Measurements from ENCODE around the gene SLC5A12.

Gene SLC5A12, protein sequence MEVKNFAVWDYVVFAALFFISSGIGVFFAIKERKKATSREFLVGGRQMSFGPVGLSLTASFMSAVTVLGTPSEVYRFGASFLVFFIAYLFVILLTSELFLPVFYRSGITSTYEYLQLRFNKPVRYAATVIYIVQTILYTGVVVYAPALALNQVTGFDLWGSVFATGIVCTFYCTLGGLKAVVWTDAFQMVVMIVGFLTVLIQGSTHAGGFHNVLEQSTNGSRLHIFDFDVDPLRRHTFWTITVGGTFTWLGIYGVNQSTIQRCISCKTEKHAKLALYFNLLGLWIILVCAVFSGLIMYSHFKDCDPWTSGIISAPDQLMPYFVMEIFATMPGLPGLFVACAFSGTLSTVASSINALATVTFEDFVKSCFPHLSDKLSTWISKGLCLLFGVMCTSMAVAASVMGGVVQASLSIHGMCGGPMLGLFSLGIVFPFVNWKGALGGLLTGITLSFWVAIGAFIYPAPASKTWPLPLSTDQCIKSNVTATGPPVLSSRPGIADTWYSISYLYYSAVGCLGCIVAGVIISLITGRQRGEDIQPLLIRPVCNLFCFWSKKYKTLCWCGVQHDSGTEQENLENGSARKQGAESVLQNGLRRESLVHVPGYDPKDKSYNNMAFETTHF

DNA sequence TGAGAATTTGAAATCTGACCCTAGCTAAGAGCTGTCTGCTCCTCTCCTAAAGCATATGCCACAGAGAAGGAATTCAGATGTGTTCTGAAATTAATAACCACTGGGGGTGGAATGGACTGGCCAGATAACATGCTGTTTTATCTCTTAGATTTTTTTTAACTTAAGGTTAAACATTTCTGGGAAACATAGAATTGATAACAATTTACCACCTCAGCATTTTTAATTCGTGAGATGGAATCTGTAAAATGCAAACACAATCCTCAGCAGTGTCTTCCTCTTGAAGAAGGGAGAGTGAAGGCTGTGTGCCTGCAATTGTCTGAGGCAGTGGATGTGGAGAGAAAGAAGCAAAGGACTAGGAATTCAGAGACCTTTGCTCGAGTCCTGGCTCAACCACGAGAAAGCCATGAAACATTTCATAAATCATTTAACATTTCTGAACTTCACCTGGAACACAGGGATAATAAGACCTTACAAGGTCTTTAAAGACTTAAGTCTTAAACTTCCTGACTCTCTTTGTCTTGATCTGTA is at the start of gene SLC5A12:
Gene SLC5A12 (minus strand): TSS at position 113 of the 528 bp plus-strand sequence. CDS start 346 bp downstream, outside the sequence.
- no peak within 1 kb of the TSS for H3K9ac ChIP-seq (ENCODE audit: low read length)
- no peak for TF ChIP-seq EZH2phosphoT487 (conservative IDR thresholded peaks at IDR 0.05; ENCODE audit: low read length)
- TF ChIP-seq, protein P1, sequence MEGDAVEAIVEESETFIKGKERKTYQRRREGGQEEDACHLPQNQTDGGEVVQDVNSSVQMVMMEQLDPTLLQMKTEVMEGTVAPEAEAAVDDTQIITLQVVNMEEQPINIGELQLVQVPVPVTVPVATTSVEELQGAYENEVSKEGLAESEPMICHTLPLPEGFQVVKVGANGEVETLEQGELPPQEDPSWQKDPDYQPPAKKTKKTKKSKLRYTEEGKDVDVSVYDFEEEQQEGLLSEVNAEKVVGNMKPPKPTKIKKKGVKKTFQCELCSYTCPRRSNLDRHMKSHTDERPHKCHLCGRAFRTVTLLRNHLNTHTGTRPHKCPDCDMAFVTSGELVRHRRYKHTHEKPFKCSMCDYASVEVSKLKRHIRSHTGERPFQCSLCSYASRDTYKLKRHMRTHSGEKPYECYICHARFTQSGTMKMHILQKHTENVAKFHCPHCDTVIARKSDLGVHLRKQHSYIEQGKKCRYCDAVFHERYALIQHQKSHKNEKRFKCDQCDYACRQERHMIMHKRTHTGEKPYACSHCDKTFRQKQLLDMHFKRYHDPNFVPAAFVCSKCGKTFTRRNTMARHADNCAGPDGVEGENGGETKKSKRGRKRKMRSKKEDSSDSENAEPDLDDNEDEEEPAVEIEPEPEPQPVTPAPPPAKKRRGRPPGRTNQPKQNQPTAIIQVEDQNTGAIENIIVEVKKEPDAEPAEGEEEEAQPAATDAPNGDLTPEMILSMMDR (IDR thresholded peaks at IDR 0.05; ENCODE audit: insufficient read depth, low read length, poor library complexity, severe bottlenecking): no peak
- no peaks in the 10 kb centered on the region for H3F3A ChIP-seq (ENCODE audit: insufficient read depth)
- no peaks in the 10 kb centered on the region for H3K9me3 ChIP-seq (ENCODE audit: insufficient read depth, low read length)
- H3K27me3 ChIP-seq (ENCODE audit: low read length): no peaks in the 10 kb centered on the region
- no peaks in the 10 kb centered on the region for H4K20me1 ChIP-seq (ENCODE audit: low read depth, low read length)
- no peak within 1 kb of the TSS for H3K4me3 ChIP-seq (ENCODE audit: insufficient read depth, low read length, poor library complexity, severe bottlenecking)
- no peak within 1 kb of the TSS for H2AFZ ChIP-seq (ENCODE audit: low read depth, low read length, severe bottlenecking)
- no peaks in the 10 kb centered on the region for H3K79me2 ChIP-seq (ENCODE audit: insufficient read depth, low read length)
- no peak within 1 kb of the TSS for H3K4me2 ChIP-seq (ENCODE audit: low read depth, low read length, poor library complexity, severe bottlenecking)
- no peak within 1 kb of the TSS for H3K27ac ChIP-seq (ENCODE audit: low read depth, low read length)
- H3K9me2 ChIP-seq (replicated peaks; ENCODE audit: insufficient read depth, low read length): no peaks in the 10 kb centered on the region
- no peaks in the 10 kb centered on the region for H3K36me3 ChIP-seq (ENCODE audit: low read length)

DNA sequence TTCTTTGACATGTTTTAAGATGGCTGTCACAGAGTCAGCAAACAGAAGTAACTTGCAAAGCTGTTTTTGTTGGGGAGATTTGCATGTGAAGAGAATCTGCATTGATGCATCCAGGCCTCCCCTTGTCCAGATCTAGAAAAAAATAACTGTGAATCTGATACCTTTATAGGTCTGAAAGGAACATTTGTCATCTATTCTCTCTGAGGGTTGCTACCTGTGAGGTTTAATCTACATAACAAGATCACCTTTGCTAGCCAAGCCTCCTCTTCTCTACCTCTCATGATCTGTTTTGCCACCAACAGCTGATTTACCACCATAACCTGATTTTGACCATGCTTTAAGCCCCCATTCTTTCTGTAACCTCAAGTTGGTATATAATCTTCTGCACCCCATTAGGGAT is 47.2 kb upstream of the SLC5A12 start:
- Histone ChIP-seq H3K27ac (ENCODE audit: low read depth, low read length) (no peak overlapping the region), H3K9ac (ENCODE audit: low read length) (no peak overlapping the region), H3K9me3 (ENCODE audit: insufficient read depth, low read length) (no peaks in the 10 kb centered on the region), H3K4me3 (ENCODE audit: insufficient read depth, low read length, poor library complexity, severe bottlenecking) (no peak overlapping the region), H2AFZ (ENCODE audit: low read depth, low read length, severe bottlenecking) (no peak overlapping the region), H3K9me2 (replicated peaks; ENCODE audit: insufficient read depth, low read length) (no peaks in the 10 kb centered on the region), H3K27me3 (ENCODE audit: low read length) (no peaks in the 10 kb centered on the region), H3K79me2 (ENCODE audit: insufficient read depth, low read length) (no peaks in the 10 kb centered on the region), H3K4me2 (ENCODE audit: low read depth, low read length, poor library complexity, severe bottlenecking) (no peak overlapping the region), H3F3A (ENCODE audit: insufficient read depth) (no peaks in the 10 kb centered on the region), H4K20me1 (ENCODE audit: low read depth, low read length) (no peaks in the 10 kb centered on the region), H3K36me3 (ENCODE audit: low read length) (no peaks in the 10 kb centered on the region)
- TF ChIP-seq EZH2phosphoT487 (conservative IDR thresholded peaks at IDR 0.05; ENCODE audit: low read length): no peak
- TF ChIP-seq, protein P1 (IDR thresholded peaks at IDR 0.05; ENCODE audit: insufficient read depth, low read length, poor library complexity, severe bottlenecking): no peak

DNA sequence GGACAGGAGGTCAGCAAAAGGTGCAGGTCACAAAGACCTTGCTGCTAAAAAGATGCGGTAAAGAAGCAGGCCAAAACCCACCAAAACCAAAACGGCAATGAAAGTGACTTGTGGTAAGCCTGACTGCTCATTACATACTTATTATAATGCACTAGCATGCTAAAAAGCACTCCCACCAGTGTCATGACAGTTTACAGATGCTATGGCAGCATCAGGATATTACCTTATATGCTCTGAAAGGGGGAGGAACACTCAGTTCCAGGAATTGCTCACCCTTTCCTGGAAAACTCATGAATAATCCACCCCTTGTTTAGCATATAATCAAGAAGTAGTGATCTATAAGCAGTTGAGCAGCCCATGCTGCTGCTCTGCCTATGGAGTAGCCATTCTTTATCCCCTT is 45.2 kb upstream of the SLC5A12 start:
- Histone ChIP-seq H3K36me3 (ENCODE audit: low read length) (no peaks in the 10 kb centered on the region), H3K4me3 (ENCODE audit: insufficient read depth, low read length, poor library complexity, severe bottlenecking) (no peak overlapping the region), H3K27me3 (ENCODE audit: low read length) (no peaks in the 10 kb centered on the region), H4K20me1 (ENCODE audit: low read depth, low read length) (no peaks in the 10 kb centered on the region), H3K79me2 (ENCODE audit: insufficient read depth, low read length) (no peaks in the 10 kb centered on the region), H3K9ac (ENCODE audit: low read length) (no peak overlapping the region), H3F3A (ENCODE audit: insufficient read depth) (no peaks in the 10 kb centered on the region), H3K27ac (ENCODE audit: low read depth, low read length) (no peak overlapping the region), H2AFZ (ENCODE audit: low read depth, low read length, severe bottlenecking) (no peak overlapping the region), H3K4me2 (ENCODE audit: low read depth, low read length, poor library complexity, severe bottlenecking) (no peak overlapping the region), H3K9me3 (ENCODE audit: insufficient read depth, low read length) (no peaks in the 10 kb centered on the region), H3K9me2 (replicated peaks; ENCODE audit: insufficient read depth, low read length) (no peaks in the 10 kb centered on the region)
- TF ChIP-seq EZH2phosphoT487 (conservative IDR thresholded peaks at IDR 0.05; ENCODE audit: low read length): no peak
- TF ChIP-seq, protein P1 (IDR thresholded peaks at IDR 0.05; ENCODE audit: insufficient read depth, low read length, poor library complexity, severe bottlenecking): no peak
